Upper lobe of left lung (tissue), 6 donors: ENCODE results near the gene CDCA8. TPM values are rescaled to one million over a fixed set of nuclear protein-coding genes. Genes with fewer than 3 reads are reported as not detected.

Experiments used
- ATAC-seq, 2 donors: fragments of 200-7000 bp; cut with Tn5 transposase; one replicate each; pipeline ENCODE4 v1.9.1; 2022; ENCODE audit warnings: mild to moderate bottlenecking in 2 of 2, moderate library complexity in 2 of 2; ENCODE audit not compliant: low FRiP score in 2 of 2
- DNase-seq, 2 donors: peaks; one replicate each; pipeline ENCODE4 v3.0.0-alpha.2; 2019 to 2020
- H3K27ac ChIP-seq, 4 donors: fragments of 200-600 bp; sonication (generic); one replicate each; pipeline ENCODE4 v1.5.1; 2016 to 2019
- H3K27me3 ChIP-seq, 4 donors: fragments of 200-600 bp; sonication (generic); one replicate each; pipeline ENCODE4 v1.5.1; 2017 to 2019
- H3K36me3 ChIP-seq, 4 donors: fragments of 200-600 bp; sonication (generic); one replicate each; pipeline ENCODE4 v1.5.1; 2016 to 2019
- H3K4me1 ChIP-seq, 4 donors: fragments of 200-600 bp; sonication (generic); one replicate each; pipeline ENCODE4 v1.5.1; 2018 to 2019
- H3K4me3 ChIP-seq, 4 donors: fragments of 200-600 bp; sonication (generic); one replicate each; pipeline ENCODE4 v1.5.1; 2017 to 2019; ENCODE audit warnings: mild to moderate bottlenecking in 2 of 4, moderate library complexity in 1 of 4
- H3K9me3 ChIP-seq, 4 donors: fragments of 200-600 bp; sonication (generic); one replicate each; pipeline ENCODE4 v1.5.1; 2018 to 2019
- CTCF ChIP-seq, 6 experiments: fragments of 450-650 bp in 4 of 6; fragments of 200-600 bp in 2 of 6; sonication (generic) in 2 of 6; IDR thresholded peaks; one replicate each; pipeline ENCODE4 v1.5.1; 2016 to 2019; ENCODE audit warnings: antibody characterized with exemption in 6 of 6
- EP300 ChIP-seq, 4 donors: sonication (generic); formaldehyde crosslinking; IDR thresholded peaks; one replicate each; pipeline ENCODE4 v1.5.1; 2017; ENCODE audit warnings: antibody characterized with exemption in 4 of 4, control low read depth in 2 of 4
- POLR2A ChIP-seq, 4 donors: fragments of 450-650 bp; IDR thresholded peaks; one replicate each; pipeline ENCODE4 v1.5.1; 2016 to 2017; ENCODE audit warnings: antibody characterized with exemption in 4 of 4, mild to moderate bottlenecking in 2 of 4
- POLR2AphosphoS5 ChIP-seq, 2 donors: sonication (generic); formaldehyde crosslinking; IDR thresholded peaks; one replicate each; pipeline ENCODE4 v1.5.1; 2017; ENCODE audit warnings: antibody characterized with exemption in 2 of 2
- WGBS, 2 donors: methylation state at CpG; one replicate each; pipeline ENCODE4 v1.1.5; 2017 to 2018; 5-methylcytosine and 5-hydroxymethylcytosine counted together
- total RNA-seq, 6 donors: library from RNA; depleted of rRNA in 4 of 6; stranded (reverse); fragments of >200 nt in 4 of 6; gene quantifications; one replicate each; pipeline versions ENCODE4 v1.1.0 to v1.2.1, GENCODE V29; 2016 to 2021
- donor health status: DM: no; HTN: no; CAD: no; lungs with moderate emphysema.
- donor health status: DM: no; HTN: yes; CAD: no; lungs with severe emphysema.

CDCA8 gene
- total RNA-seq, 6 donors from 2014 or later: 0.89 to 2.0 (median 1.5) TPM; not detected in 1

- DNase-seq (no peak), ATAC-seq (no peak)
- TF ChIP-seq POLR2AphosphoS5 (IDR thresholded peaks at IDR 0.05): no peak
- no peak for TF ChIP-seq POLR2A (IDR thresholded peaks at IDR 0.05)
- no peak for TF ChIP-seq CTCF (IDR thresholded peaks at IDR 0.05)
- TF ChIP-seq EP300 (IDR thresholded peaks at IDR 0.05): no peak
- Histone ChIP-seq H3K9me3 (peaks cover 0 to 6% (median 0%) of the 10 kb centered on the region in 4 donors), H3K36me3 (no peaks in the 10 kb centered on the region), H3K27me3 (peaks cover 0 to 3% (median 0%) of the 10 kb centered on the region in 4 donors), H3K27ac (no peak overlapping the region), H3K4me3 (no peak overlapping the region), H3K4me1 (no peaks in the 10 kb centered on the region)
- WGBS, 2 donors: 91 to 94% methylated on average over 3 of the region's 3 CpGs
These were observed 54.5 kb downstream of the CDCA8 start for GRCh38 chr1:37746806-37747205.

GRCh38 chr1:37748565-37748964, 56.2 kb downstream of the CDCA8 start:
- Histone ChIP-seq H3K4me3 (no peak overlapping the region), H3K9me3 (peaks cover 0 to 6% (median 0%) of the 10 kb centered on the region in 4 donors), H3K27me3 (peaks cover 0 to 17% (median 8%) of the 10 kb centered on the region in 4 donors), H3K27ac (no peak overlapping the region), H3K36me3 (no peaks in the 10 kb centered on the region), H3K4me1 (peaks cover 4 to 16% (median 6%) of the 10 kb centered on the region in 4 donors)
- no peak for TF ChIP-seq CTCF (IDR thresholded peaks at IDR 0.05)
- no peak for TF ChIP-seq POLR2A (IDR thresholded peaks at IDR 0.05)
- TF ChIP-seq EP300 (IDR thresholded peaks at IDR 0.05): no peak
- no peak for TF ChIP-seq POLR2AphosphoS5 (IDR thresholded peaks at IDR 0.05)
- 86 to 87% methylated on average over 1 of the region's 1 CpG for WGBS, 2 donors
- no peak for DNase-seq
- no peak for ATAC-seq

GRCh38 chr1:37752213-37752582, 59.9 kb downstream of the CDCA8 start:
- Histone ChIP-seq H3K4me1 (peaks cover 4 to 16% (median 6%) of the 10 kb centered on the region in 4 donors), H3K36me3 (no peaks in the 10 kb centered on the region), H3K27me3 (peaks cover 0 to 24% (median 12%) of the 10 kb centered on the region in 4 donors), H3K4me3 (peak overlapping the region in 3 of 4 donors; percentile 46 to 50 (median 47)), H3K27ac (no peak overlapping the region), H3K9me3 (peaks cover 0 to 1% (median 0%) of the 10 kb centered on the region in 4 donors)
- 28 to 30% methylated on average over 11 of the region's 11 CpGs for WGBS, 2 donors
- ATAC-seq (no peak), DNase-seq (no peak)
- TF ChIP-seq POLR2A (IDR thresholded peaks at IDR 0.05): no peak
- no peak for TF ChIP-seq EP300 (IDR thresholded peaks at IDR 0.05)
- TF ChIP-seq CTCF (IDR thresholded peaks at IDR 0.05): no peak
- TF ChIP-seq POLR2AphosphoS5 (IDR thresholded peaks at IDR 0.05): no peak

- peaks cover 4 to 16% (median 6%) of the 10 kb centered on the region in 4 donors for H3K4me1 ChIP-seq
- peak in 1 of 2 donors; percentile 50 for ATAC-seq
- H3K36me3 ChIP-seq: no peaks in the 10 kb centered on the region
- 4 to 10% methylated on average over 15 to 42 of the region's 105 CpGs for WGBS, 2 donors
- DNase-seq: peak in 1 of 2 donors; percentile 90
- H3K9me3 ChIP-seq: no peaks in the 10 kb centered on the region
- no peak overlapping the region for H3K27ac ChIP-seq
- H3K27me3 ChIP-seq: peaks cover 0 to 24% (median 12%) of the 10 kb centered on the region in 4 donors
- peak overlapping the region in 3 of 4 donors; percentile 46 to 50 (median 47) for H3K4me3 ChIP-seq
- TF ChIP-seq POLR2A (IDR thresholded peaks at IDR 0.05) (no peak), POLR2AphosphoS5 (IDR thresholded peaks at IDR 0.05) (no peak), EP300 (IDR thresholded peaks at IDR 0.05) (no peak), CTCF (IDR thresholded peaks at IDR 0.05) (no peak)
These were observed 60.5 kb downstream of the CDCA8 start for GRCh38 chr1:37752583-37753471.
